ENCODE measurements around the gene ATP9B. TPM values are rescaled to one million over a fixed set of nuclear protein-coding genes. Genes with fewer than 3 reads are reported as not detected.
A peak's percentile ranks its signal among the peaks of the same experiment; 100 is the strongest.

Gene ATP9B
- total and polyA plus RNA-seq, 10 of the 15 experiments (the other 5 are each of a cell fraction or from before 2014, with no cell fraction given), result 0.74 to 20.7 (median 12.9) TPM

DNA sequence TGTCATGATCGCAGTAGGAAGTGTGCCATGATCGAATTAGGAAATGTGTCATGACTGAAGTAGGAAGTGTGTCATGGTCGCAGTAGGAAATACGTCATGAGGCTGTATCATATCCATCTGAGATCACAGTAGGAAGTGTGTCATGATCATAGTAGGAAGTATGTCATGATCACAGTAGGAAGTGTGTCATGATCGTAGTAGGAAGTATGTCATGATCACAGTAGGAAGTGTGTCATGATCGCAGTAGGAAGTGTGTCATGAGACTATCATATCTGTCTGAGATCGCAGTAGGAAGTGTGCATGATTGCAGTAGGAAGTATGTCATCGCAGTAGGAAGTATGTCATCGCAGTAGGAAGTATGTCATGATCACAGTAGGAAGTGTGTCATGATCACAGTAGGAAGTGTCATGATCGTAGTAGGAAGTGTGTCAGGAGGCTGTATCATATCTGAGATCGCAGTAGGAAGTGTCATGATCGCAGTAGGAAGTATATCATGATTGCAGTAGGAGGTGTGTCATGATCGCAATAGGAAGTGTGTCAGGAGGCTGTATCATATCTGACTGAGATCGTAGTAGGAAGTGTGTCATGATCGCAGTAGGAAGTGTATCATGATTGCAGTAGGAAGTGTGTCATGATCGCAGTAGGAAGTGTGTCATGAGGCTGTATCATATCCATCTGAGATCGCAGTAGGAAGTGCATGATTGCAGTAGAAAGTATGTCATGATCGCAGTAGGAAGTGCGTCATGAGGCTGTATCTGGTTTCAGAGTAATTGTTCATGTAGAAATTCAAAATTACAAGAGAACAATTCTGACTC lies 270.1 kb downstream of the ATP9B start (continued):
- TF ChIP-seq, protein P1, sequence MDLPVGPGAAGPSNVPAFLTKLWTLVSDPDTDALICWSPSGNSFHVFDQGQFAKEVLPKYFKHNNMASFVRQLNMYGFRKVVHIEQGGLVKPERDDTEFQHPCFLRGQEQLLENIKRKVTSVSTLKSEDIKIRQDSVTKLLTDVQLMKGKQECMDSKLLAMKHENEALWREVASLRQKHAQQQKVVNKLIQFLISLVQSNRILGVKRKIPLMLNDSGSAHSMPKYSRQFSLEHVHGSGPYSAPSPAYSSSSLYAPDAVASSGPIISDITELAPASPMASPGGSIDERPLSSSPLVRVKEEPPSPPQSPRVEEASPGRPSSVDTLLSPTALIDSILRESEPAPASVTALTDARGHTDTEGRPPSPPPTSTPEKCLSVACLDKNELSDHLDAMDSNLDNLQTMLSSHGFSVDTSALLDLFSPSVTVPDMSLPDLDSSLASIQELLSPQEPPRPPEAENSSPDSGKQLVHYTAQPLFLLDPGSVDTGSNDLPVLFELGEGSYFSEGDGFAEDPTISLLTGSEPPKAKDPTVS (IDR thresholded peaks at IDR 0.05; ENCODE audit: low read depth, low read length), result no peak
- peak; percentile 62; the same call in 1 of the 2 replicates for TF ChIP-seq ZBED1 (IDR thresholded peaks at IDR 0.05; ENCODE audit: borderline replicate concordance)
- no peak for TF ChIP-seq JUNB (IDR thresholded peaks at IDR 0.05)

DNA sequence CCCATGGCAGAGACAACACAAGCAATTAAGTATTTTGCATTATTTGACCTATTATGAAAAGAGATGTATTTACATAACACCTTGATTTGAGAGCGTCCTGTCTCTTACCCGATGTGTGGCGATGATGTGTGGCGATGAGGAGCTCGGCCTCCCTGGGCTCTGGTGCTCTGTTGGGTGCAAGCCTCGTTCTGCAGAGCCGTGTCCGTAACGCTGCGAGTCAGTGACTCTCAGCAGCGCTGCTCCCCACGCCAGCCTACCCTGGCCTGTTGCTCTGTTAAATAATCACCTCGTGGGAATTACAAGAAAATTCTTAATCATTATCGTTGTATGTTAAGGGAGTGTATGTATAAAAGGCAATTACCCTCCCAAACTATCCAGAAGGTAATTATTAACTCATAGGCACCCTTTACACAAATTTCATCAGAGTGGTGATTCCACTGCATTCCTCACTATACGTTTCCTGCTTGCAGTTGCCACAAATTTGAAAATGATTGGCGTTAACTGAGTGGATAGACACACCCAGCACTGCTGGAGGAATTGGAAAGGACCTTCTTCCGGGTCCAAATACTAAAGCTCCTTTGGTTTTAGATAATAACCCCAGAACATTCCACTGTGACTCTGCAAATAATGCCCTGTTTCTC lies 274.5 kb downstream of the ATP9B start:
- in situ Hi-C loops (cut with MboI), result no loop called here
- H2AFZ ChIP-seq (ENCODE audit: control insufficient read depth, low read depth, low read length), result no peak overlapping the region
- WGBS (ENCODE audit: insufficient coverage, insufficient replicate concordance, low lambda C conversion rate, missing lambda C conversion rate), result 99% methylated on average over 17 of the region's 17 CpGs
- DNase-seq (ENCODE audit: low read depth, low spot score) (no peak), FAIRE-seq (no peak), ATAC-seq (no peak)
- H3K9ac ChIP-seq (ENCODE audit: control insufficient read depth, insufficient read depth, low read length), result no peak overlapping the region
- H3K4me3 ChIP-seq, result no peak overlapping the region
- no peaks in the 10 kb centered on the region for H3K9me3 ChIP-seq (replicated peaks; ENCODE audit: control insufficient read depth, insufficient read depth, low read length)
- SMC1A ChIA-PET (ENCODE audit: uncharacterized antibody, unreplicated experiment), result no interaction called here
- no peak overlapping the region for H3K27ac ChIP-seq (ENCODE audit: control insufficient read depth, insufficient read depth)
- RAD21 ChIA-PET (ENCODE audit: unreplicated experiment), result no interaction called here
- H3K4me2 ChIP-seq (ENCODE audit: control insufficient read depth, insufficient read depth), result no peak overlapping the region
- CTCF ChIA-PET, result no interaction called here
- no TSS peak for BruUV-seq (replicated peaks)
- no peaks in the 10 kb centered on the region for H4K20me1 ChIP-seq (ENCODE audit: control insufficient read depth, insufficient read depth)
- no peaks in the 10 kb centered on the region for H3K79me2 ChIP-seq (ENCODE audit: control insufficient read depth, insufficient read depth, low read length)
- TF ChIP-seq ZNF24 (IDR thresholded peaks at IDR 0.05) (no peak), PML (IDR thresholded peaks at IDR 0.05; ENCODE audit: low read length) (no peak), POLR2AphosphoS2 (IDR thresholded peaks at IDR 0.05; ENCODE audit: low read depth, low read length) (no peak), ZZZ3 (IDR thresholded peaks at IDR 0.05; ENCODE audit: control insufficient read depth, insufficient read length, low read depth) (no peak)
- H3K36me3 ChIP-seq (ENCODE audit: control insufficient read depth in 2 of 2, insufficient read depth in 2 of 2, low read length in 1 of 2), result peaks cover 18 to 29% of the 10 kb centered on the region in 2 experiments
- intact Hi-C loops (cut with micrococcal nuclease; ENCODE audit: unreplicated experiment), result no loop called here
- H3K27me3 ChIP-seq (replicated peaks in 1 of 2; ENCODE audit: control insufficient read depth in 2 of 2, insufficient read depth in 2 of 2, low read length in 1 of 2), result no peaks in the 10 kb centered on the region
- POLR2A ChIA-PET, result interaction anchor here (0.5 kb wide), 1 partner anchor 50 kb away, joined by 4 read pairs; no protein-coding TSS in a partner anchor
- H3K4me1 ChIP-seq (ENCODE audit: control insufficient read depth, insufficient read depth, low read length), result no peaks in the 10 kb centered on the region
